ENCODE data around the gene SPAG16.

- TF ChIP-seq ZBTB43 (CRISPR knock-in tag; IDR thresholded peaks at IDR 0.05) (no peak), RELA (CRISPR knock-in tag; IDR thresholded peaks at IDR 0.05; ENCODE audit: borderline replicate concordance) (no peak), PRDM15 (CRISPR knock-in tag; IDR thresholded peaks at IDR 0.05) (no peak), MLX (CRISPR knock-in tag; IDR thresholded peaks at IDR 0.05) (no peak), STAT6 (CRISPR knock-in tag; conservative IDR thresholded peaks at IDR 0.05; ENCODE audit: low read depth) (no peak), FOXK1 (CRISPR knock-in tag; IDR thresholded peaks at IDR 0.05) (no peak), SMAD4 (CRISPR knock-in tag; IDR thresholded peaks at IDR 0.05) (no peak), CTCF (IDR thresholded peaks at IDR 0.05) (no peak), PREB (CRISPR knock-in tag; IDR thresholded peaks at IDR 0.05; ENCODE audit: borderline replicate concordance) (no peak), GABPB1 (CRISPR knock-in tag; IDR thresholded peaks at IDR 0.05) (no peak), ZNF121 (CRISPR knock-in tag; IDR thresholded peaks at IDR 0.05) (no peak), ATF3 (CRISPR knock-in tag; conservative IDR thresholded peaks at IDR 0.05) (no peak), TP53 (CRISPR knock-in tag; IDR thresholded peaks at IDR 0.05) (no peak)
Observed at GRCh38 chr2:213751446-213751845, 467.2 kb downstream of the SPAG16 start.
